Panc1 (cell line): Measurements from ENCODE around the gene MSI2.

Experiments
- CTCF ChIP-seq: fragments of 450-650 bp; IDR thresholded peaks from 2 replicates; pipeline ENCODE4 v1.5.1; 2017; ENCODE audit warnings: mild to moderate bottlenecking
- POLR2AphosphoS5 ChIP-seq: IDR thresholded peaks from 2 replicates; pipeline ENCODE4 v1.6.1; 2012; ENCODE audit warnings: mild to moderate bottlenecking, low read depth, low read length, moderate library complexity
- SIN3A ChIP-seq: IDR thresholded peaks from 2 replicates; pipeline ENCODE4 v1.6.1; 2012; ENCODE audit warnings: low read depth, mild to moderate bottlenecking, low read length, moderate library complexity, borderline replicate concordance; ENCODE audit not compliant: insufficient read depth
- TCF7L2 ChIP-seq: IDR thresholded peaks from 2 replicates; pipeline ENCODE4 v1.6.1; 2011; ENCODE audit warnings: mild to moderate bottlenecking, low read depth, low read length, inconsistent platforms
- TF ChIP-seq, protein P1 (sequence below), 2 experiments: IDR thresholded peaks; 2 replicates each; pipeline ENCODE4 v1.6.1; 2011 to 2012; ENCODE audit warnings: low read depth in 2 of 2, control low read depth in 1 of 2, low read length in 1 of 2, mild to moderate bottlenecking in 1 of 2, moderate library complexity in 1 of 2; ENCODE audit not compliant: insufficient read depth in 1 of 2

- TF ChIP-seq CTCF, result no peak
- TF ChIP-seq, protein P1, sequence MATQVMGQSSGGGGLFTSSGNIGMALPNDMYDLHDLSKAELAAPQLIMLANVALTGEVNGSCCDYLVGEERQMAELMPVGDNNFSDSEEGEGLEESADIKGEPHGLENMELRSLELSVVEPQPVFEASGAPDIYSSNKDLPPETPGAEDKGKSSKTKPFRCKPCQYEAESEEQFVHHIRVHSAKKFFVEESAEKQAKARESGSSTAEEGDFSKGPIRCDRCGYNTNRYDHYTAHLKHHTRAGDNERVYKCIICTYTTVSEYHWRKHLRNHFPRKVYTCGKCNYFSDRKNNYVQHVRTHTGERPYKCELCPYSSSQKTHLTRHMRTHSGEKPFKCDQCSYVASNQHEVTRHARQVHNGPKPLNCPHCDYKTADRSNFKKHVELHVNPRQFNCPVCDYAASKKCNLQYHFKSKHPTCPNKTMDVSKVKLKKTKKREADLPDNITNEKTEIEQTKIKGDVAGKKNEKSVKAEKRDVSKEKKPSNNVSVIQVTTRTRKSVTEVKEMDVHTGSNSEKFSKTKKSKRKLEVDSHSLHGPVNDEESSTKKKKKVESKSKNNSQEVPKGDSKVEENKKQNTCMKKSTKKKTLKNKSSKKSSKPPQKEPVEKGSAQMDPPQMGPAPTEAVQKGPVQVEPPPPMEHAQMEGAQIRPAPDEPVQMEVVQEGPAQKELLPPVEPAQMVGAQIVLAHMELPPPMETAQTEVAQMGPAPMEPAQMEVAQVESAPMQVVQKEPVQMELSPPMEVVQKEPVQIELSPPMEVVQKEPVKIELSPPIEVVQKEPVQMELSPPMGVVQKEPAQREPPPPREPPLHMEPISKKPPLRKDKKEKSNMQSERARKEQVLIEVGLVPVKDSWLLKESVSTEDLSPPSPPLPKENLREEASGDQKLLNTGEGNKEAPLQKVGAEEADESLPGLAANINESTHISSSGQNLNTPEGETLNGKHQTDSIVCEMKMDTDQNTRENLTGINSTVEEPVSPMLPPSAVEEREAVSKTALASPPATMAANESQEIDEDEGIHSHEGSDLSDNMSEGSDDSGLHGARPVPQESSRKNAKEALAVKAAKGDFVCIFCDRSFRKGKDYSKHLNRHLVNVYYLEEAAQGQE (IDR thresholded peaks at IDR 0.05; ENCODE audit: insufficient read depth in 1 of 2, low read depth in 2 of 2, low read length in 1 of 2), result no peak
- no peak for TF ChIP-seq TCF7L2
- no peak for TF ChIP-seq POLR2AphosphoS5
- TF ChIP-seq SIN3A, result no peak
These were observed 326.8 kb downstream of the MSI2 start for GRCh38 chr17:57582881-57583756.
